Measurements from ENCODE around the gene ZNF618. TPM values are rescaled to one million over a fixed set of nuclear protein-coding genes. Genes with fewer than 3 reads are reported as not detected.

The ZNF618 gene
- polyA plus RNA-seq, 1 experiment = 8.7 TPM

DNA sequence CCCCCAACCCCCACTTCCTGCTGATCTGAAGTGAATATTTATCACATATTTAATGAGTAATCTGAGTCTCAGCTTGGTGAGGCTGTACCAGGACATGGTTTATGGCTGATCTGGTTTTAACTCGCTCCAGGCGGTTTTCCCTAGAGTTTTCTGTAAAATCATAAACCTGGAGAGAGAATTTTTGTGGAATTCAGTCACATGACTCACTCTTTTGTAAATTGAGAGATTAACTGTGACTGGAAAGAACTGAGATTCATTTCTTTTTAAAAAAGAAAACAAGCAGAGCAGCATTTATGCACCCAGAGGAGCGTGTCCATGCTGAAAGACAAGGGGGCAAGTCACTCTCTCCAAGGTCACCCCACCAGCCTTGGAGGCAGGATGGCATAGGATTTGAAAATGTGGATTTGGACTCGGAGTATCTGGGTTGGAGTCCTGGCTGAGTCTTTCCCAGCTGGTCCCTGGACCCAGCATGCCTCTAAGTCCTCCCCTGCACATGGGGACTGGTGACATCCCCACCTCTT, 81.8 kb downstream of the ZNF618 start:
- POLR2A ChIA-PET = no interaction called here
- Histone ChIP-seq H3K27me3 (ENCODE audit: control insufficient read depth, insufficient read depth, low read length) (no peaks in the 10 kb centered on the region), H3K27ac (ENCODE audit: low read depth, low read length) (peak overlapping the region; percentile 89), H3K9me3 (ENCODE audit: control insufficient read depth, insufficient read depth, low read length) (no peaks in the 10 kb centered on the region), H3K4me3 (ENCODE audit: low read depth, low read length) (peak overlapping the region; percentile 15; the same call in 1 of the 2 replicates)
- DNase-seq (ENCODE audit: low read depth, low spot score) = peak; percentile 60
- TF ChIP-seq, protein P1, sequence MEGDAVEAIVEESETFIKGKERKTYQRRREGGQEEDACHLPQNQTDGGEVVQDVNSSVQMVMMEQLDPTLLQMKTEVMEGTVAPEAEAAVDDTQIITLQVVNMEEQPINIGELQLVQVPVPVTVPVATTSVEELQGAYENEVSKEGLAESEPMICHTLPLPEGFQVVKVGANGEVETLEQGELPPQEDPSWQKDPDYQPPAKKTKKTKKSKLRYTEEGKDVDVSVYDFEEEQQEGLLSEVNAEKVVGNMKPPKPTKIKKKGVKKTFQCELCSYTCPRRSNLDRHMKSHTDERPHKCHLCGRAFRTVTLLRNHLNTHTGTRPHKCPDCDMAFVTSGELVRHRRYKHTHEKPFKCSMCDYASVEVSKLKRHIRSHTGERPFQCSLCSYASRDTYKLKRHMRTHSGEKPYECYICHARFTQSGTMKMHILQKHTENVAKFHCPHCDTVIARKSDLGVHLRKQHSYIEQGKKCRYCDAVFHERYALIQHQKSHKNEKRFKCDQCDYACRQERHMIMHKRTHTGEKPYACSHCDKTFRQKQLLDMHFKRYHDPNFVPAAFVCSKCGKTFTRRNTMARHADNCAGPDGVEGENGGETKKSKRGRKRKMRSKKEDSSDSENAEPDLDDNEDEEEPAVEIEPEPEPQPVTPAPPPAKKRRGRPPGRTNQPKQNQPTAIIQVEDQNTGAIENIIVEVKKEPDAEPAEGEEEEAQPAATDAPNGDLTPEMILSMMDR (IDR thresholded peaks at IDR 0.05; ENCODE audit: low read depth, low read length) = no peak
- CTCF ChIA-PET = interaction anchor here (0.8 kb wide), 1 partner anchor 79 kb away, joined by 3 read pairs; no protein-coding TSS in a partner anchor

DNA sequence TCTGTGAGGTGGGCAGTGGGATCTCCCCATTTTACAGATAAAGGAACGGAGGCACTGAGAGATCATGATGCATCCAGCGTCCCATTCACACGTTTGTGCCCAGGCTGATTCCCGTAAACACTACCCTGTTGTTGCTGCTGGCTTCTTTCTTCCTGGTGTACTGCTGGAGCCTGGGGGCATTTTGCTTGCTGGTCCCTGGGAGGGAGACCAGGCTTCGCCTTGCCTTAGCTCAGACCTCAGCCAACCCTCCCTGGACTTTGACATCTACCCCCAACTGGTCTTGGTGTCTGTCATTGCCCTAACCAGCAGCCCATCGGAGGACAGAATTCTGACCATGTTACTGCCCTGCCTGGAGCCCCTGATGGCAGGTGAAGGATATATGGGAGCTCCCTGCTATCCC, 82.4 kb downstream of the ZNF618 start:
- POLR2A ChIA-PET = no interaction called here
- H3K27ac ChIP-seq (ENCODE audit: low read depth, low read length) = peak overlapping the region; percentile 89
- H3K9me3 ChIP-seq (ENCODE audit: control insufficient read depth, insufficient read depth, low read length) = no peaks in the 10 kb centered on the region
- no peak overlapping the region for H3K4me3 ChIP-seq (ENCODE audit: low read depth, low read length)
- CTCF ChIA-PET = interaction anchor here (0.8 kb wide), 1 partner anchor 79 kb away, joined by 3 read pairs; no protein-coding TSS in a partner anchor
- TF ChIP-seq, protein P1 (IDR thresholded peaks at IDR 0.05; ENCODE audit: low read depth, low read length) = no peak
- no peak for DNase-seq (ENCODE audit: low read depth, low spot score)
- H3K27me3 ChIP-seq (ENCODE audit: control insufficient read depth, insufficient read depth, low read length) = no peaks in the 10 kb centered on the region

DNA sequence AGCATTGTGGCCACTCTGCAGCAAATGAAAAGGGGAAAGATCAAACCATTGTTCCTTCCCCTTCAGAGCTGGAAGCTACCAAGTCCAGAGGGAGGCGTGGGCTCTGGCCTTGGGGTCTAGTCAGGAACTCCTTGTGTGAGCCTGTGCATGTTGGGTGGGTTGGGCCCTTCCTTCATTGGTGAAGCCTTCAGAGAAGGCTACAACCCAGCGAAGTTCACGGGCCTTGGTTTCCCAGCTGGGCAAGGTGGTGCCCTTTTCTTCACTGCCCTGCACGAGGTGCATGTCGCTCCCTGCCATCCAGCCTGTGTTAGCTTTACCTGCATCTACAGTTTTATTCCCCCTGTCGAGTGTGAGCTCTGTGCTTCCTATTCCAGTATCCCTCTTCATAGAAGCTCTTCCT, 84.7 kb downstream of the ZNF618 start:
- H3K27me3 ChIP-seq (ENCODE audit: control insufficient read depth, insufficient read depth, low read length) = no peaks in the 10 kb centered on the region
- no peak overlapping the region for H3K27ac ChIP-seq (ENCODE audit: low read depth, low read length)
- ChIA-PET CTCF (no interaction called here), POLR2A (no interaction called here)
- no peaks in the 10 kb centered on the region for H3K9me3 ChIP-seq (ENCODE audit: control insufficient read depth, insufficient read depth, low read length)
- DNase-seq (ENCODE audit: low read depth, low spot score) = no peak
- H3K4me3 ChIP-seq (ENCODE audit: low read depth, low read length) = no peak overlapping the region
- TF ChIP-seq, protein P1 (IDR thresholded peaks at IDR 0.05; ENCODE audit: low read depth, low read length) = no peak

DNA sequence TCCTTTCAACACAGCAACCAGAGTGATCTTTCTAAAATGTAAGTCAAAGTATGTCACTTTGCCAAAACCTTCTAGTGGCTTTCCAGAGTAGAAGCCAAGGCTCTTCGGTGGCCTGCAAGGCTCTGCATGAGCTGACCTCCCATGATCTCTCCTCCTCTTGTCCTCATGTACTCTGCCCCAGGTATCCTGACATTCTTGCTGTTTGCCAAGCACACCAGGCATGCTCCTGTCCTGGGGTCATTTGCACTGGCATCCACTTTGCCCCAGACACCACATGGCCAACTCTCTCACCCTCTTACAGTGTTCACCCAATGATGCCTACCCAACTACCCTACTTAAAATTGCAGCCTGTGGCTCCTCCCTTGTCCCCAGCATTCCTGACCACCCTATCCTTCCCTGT, 86.3 kb downstream of the ZNF618 start:
- no peak overlapping the region for H3K27ac ChIP-seq (ENCODE audit: low read depth, low read length)
- no peaks in the 10 kb centered on the region for H3K27me3 ChIP-seq (ENCODE audit: control insufficient read depth, insufficient read depth, low read length)
- TF ChIP-seq, protein P1 (IDR thresholded peaks at IDR 0.05; ENCODE audit: low read depth, low read length) = no peak
- H3K4me3 ChIP-seq (ENCODE audit: low read depth, low read length) = no peak overlapping the region
- no peaks in the 10 kb centered on the region for H3K9me3 ChIP-seq (ENCODE audit: control insufficient read depth, insufficient read depth, low read length)
- POLR2A ChIA-PET = no interaction called here
- DNase-seq (ENCODE audit: low read depth, low spot score) = no peak
- CTCF ChIA-PET = interaction anchor here (0.7 to 3.7 kb wide), 19 partner anchors 8 to 162 kb away, joined by 3 to 17 read pairs (median 4); no protein-coding TSS in a partner anchor

DNA sequence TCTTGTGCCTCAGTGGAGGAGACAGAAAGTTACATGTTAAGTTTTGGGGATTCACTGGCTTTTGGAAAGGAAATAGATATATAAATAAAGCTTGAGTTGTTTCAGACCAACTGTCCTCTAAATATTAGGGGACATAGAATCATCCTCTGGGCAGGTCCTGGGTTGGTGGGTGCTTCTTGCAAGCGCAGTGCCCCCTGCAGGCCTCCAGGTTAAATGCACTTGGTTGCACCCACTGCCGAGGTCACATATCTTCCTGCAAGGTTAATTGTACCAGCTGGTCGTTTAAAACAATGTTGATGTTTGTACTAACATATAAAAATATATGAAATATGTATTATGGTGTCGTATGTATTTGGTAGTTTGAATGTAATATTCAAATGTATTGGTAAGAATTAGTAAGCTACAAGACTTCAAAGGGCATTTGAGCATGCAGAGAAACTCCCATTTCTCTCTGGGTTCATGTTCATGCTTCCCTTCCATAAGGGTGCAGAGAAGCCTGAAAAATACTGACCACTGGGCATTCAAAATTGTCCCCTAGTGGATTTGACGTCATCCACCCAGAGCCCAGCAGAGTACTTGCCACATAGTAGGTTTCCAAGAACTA, 87.0 kb downstream of the ZNF618 start:
- no peak for DNase-seq (ENCODE audit: low read depth, low spot score)
- H3K4me3 ChIP-seq (ENCODE audit: low read depth, low read length) = no peak overlapping the region
- no peaks in the 10 kb centered on the region for H3K9me3 ChIP-seq (ENCODE audit: control insufficient read depth, insufficient read depth, low read length)
- TF ChIP-seq, protein P1 (IDR thresholded peaks at IDR 0.05; ENCODE audit: low read depth, low read length) = peak; percentile 69
- ChIA-PET POLR2A (no interaction called here), CTCF (interaction anchor here (0.7 to 3.7 kb wide), 24 partner anchors 8 to 308 kb away, joined by 3 to 17 read pairs (median 4); no protein-coding TSS in a partner anchor)
- H3K27ac ChIP-seq (ENCODE audit: low read depth, low read length) = no peak overlapping the region
- no peaks in the 10 kb centered on the region for H3K27me3 ChIP-seq (ENCODE audit: control insufficient read depth, insufficient read depth, low read length)
